HG02798 (cell line): Measurements from ENCODE around the gene COL11A1.
"Not testable (repeated sequence)": the region's sequence is repeated elsewhere in the genome, so short reads cannot be mapped to it uniquely, and the experiment has no call there.

Experiments
- ATAC-seq: cut with Tn5 transposase; IDR thresholded peaks from one replicate; pipeline ENCODE4 v1.9.1; 2021; ENCODE audit warnings: mild to moderate bottlenecking; ENCODE audit not compliant: unreplicated experiment, poor library complexity

The COL11A1 gene

GRCh38 chr1:103108376-103109150, at the start of gene COL11A1:
TSS of gene COL11A1 (minus strand) at chr1:103108522. CDS start at chr1:103108178, 344 bp downstream.
- no peak for ATAC-seq

- no peak for ATAC-seq
Measured at GRCh38 chr1:103156966-103157365, 48.6 kb upstream of the COL11A1 start.

GRCh38 chr1:103146166-103146565, 37.8 kb upstream of the COL11A1 start:
- ATAC-seq, result no peak

GRCh38 chr1:103145449-103145848, 37.1 kb upstream of the COL11A1 start:
- ATAC-seq, result no peak

GRCh38 chr1:103144681-103145080, 36.4 kb upstream of the COL11A1 start:
- ATAC-seq, result no peak

GRCh38 chr1:103142461-103142860, 34.1 kb upstream of the COL11A1 start:
- ATAC-seq, result no peak

GRCh38 chr1:103129796-103130195, 21.5 kb upstream of the COL11A1 start:
- no peak for ATAC-seq

GRCh38 chr1:103129255-103129654, 20.9 kb upstream of the COL11A1 start:
- no peak for ATAC-seq

- not testable (repeated sequence) for ATAC-seq
Measured at GRCh38 chr1:103128256-103128655, 19.9 kb upstream of the COL11A1 start.

- ATAC-seq, result no peak
Measured at GRCh38 chr1:103125219-103125618, 16.9 kb upstream of the COL11A1 start.

GRCh38 chr1:103122983-103123720, 14.8 kb upstream of the COL11A1 start:
- no peak for ATAC-seq

- no peak for ATAC-seq
Measured at GRCh38 chr1:103120981-103121380, 12.7 kb upstream of the COL11A1 start.

GRCh38 chr1:103112546-103112945, 4.2 kb upstream of the COL11A1 start:
- no peak for ATAC-seq

GRCh38 chr1:103111926-103112325, 3.6 kb upstream of the COL11A1 start:
- ATAC-seq, result no peak

GRCh38 chr1:103110701-103111100, 2.4 kb upstream of the COL11A1 start:
- no peak for ATAC-seq

GRCh38 chr1:103109311-103109920, 1.1 kb upstream of the COL11A1 start:
- ATAC-seq, result no peak

- ATAC-seq, result no peak
Measured at GRCh38 chr1:103107741-103108375, 464 bp downstream of the COL11A1 start.

GRCh38 chr1:103106426-103107341, 1.6 kb downstream of the COL11A1 start:
- peak; percentile 84 for ATAC-seq

GRCh38 chr1:103101399-103101798, 6.9 kb downstream of the COL11A1 start:
- no peak for ATAC-seq

GRCh38 chr1:103089221-103089620, 19.1 kb downstream of the COL11A1 start:
- ATAC-seq, result no peak
